Measurements from ENCODE around the gene HINT1.
"Not testable (repeated sequence)": the region's sequence is repeated elsewhere in the genome, so short reads cannot be mapped to it uniquely, and the experiment has no call there.

The HINT1 gene

DNA sequence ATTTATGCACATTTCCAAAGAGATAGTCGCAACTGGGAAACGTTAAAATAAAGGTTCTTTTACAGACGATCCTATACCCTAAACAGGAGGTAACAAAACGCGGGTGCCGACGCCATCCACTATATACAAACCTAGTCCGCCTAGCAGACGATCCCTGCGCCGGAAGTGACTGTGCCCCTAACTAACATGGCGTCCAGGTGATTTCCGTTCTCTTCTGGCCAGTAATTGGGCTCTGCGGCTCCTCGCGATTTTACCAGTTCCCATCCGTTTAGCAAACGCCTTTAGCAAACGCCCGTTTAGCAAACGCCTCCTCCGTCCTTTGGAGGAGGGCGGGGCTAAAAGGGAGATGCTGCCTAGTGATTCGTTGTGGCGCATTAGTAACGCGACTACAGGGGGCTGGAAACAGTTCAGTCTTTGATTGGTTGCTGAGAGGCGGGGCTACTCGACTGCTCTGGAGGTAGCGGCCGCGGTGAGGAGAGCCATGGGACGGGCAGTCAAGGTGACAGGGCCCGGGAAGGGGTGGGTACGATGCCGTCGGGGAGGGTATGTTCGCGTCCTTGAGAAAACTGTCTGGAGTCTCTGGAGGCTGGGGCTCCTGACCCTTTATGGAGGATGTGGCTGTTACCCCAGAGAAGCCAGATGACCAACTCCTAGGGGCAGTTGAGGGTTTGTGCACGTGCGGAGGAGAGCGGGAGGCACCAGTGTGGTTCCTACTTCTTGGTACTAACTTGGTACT is 5.7 kb upstream of the HINT1 start, which contains the start of gene LYRM7:
Gene LYRM7 (plus strand): TSS at position 405 of the 736 bp plus-strand sequence. CDS start 77 bp downstream, at position 482.
- DNase-seq (ENCODE audit: low spot score) = peak; percentile 99

DNA sequence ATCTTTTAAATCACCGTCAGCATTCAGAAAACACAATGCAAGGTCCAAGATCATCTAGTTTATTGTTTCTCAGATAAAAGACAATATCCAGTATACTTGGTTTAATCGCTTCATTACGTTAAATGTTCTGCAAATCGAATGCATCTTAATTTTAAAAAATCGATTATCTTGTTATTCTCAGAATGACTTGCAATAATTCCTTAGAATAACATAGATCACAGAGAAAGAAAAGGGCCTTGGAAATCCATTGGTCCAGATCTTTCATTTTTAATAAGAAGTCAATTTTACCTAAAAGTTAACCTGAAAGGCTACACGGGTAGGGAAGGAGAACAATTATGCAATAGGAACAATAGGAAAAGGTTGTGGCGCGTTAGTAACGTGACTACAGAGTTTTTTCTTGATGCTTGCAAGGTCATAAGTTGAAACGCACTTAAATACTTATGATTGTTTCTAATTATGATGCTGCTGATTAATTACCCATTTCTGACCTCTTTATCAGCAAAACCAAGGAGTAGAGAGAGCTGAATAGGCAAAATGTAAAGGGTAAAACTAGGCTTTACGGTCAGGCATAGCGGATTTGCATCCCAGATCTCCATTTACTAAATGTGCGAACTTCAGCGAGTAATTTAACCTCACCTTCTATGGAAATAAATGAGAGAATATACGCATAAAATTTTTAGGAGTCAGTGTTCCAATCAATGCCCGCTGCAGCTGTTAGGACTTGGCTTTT is 4.9 kb upstream of the HINT1 start:
- no peak for DNase-seq (ENCODE audit: low spot score)

DNA sequence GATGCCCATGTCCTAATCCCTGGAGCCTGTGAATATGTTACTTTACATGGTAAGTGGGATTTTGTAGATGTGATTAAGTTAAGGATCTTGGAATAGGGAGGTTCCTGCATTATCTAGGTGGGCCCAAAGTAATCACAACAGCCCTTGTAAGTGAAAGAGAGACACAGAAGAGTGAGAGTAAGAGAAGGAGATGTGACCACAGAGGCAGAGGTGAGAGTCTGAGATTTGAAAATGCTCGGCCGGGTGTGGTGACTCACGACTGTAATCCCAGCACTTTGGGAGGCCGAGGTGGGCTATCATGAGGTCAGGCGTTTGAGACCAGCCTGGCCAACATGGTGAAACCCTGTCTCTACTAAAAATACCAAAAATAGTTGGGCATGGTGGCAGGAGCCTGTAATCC is 2.6 kb upstream of the HINT1 start:
- DNase-seq (ENCODE audit: low spot score) = no peak

DNA sequence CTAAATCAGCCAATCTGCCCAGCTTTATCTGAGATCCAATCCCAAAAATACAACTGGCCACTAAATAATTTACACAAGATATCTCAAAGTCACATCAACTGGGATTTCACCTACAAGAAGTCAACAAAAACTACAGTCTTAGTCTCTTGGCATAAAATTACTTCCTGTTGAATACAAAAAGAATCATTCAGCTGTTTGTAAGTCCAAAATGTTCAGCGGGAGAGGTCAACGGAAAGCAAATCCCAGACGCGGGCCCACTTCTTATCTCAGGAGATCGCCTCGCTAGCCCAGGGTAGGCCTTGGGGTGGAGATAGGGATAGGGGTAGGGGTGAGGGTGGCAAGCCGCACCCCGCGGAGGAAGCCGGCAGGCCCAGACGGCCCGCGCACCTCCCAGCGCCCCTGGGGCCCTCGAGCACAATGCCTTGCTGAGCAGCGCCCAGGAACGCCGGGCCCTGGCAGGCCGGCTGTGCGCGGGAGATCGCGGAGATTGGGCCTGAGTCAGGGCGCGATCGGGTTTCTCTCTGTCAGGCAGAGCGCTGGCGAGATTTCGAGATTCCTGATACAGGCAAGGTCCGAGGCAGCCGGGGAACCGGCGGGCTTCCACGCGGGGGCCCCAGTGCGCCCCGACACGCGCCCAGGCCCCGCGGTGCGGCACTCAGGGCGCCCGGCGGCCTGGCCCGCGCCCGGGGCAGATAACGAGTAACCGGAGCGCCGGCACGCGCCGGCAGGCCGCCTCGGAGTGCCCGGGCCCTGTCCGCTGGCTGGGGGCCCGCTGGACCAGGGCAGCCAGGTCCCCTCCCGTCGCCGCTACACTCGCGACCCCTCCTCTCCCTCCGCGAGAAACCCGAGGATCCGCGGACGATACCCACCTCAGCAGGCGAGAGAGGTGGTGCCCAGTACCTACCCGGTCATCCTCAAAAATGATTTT is 601 bp downstream of the HINT1 start:
- DNase-seq (ENCODE audit: low spot score) = peak; percentile 71

DNA sequence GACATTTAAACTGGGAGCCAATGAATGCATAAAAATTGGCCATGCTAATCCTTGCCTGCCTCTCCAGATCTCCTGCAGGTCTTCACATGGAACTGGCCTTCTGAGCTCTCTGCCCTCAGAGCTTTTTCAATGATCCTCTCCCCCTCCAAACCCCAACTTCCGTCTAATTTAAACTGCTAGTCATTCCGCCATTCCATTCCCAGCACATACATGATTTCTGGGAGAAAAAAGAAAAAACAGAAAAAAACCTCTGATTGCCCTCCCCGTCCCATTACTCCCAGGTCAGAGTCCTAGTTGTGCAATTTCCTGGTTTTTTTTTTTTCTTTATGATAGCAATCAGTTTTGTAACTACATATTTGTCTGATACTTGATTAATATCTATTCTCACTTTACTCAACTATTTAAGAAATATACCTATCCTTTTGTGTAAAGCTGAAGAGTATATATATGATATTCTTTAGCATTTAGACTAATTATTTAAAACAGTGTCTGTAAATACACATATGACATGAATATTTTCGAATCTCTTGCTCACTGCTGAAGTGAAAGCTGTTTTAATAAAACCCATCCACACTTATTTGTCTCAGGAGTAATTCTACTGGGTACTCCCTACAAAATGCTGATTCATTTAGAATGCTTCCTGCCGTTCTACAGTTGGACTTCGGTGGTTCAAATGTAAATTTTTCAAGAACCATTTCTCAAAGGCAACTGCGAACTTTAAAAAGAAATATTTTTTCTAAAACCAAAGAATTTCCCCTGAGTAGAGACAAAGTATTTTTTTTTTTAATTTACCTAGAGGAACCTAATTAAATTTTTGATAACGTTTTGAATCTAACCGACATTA is 1.6 kb downstream of the HINT1 start:
- peak; percentile 58 for DNase-seq (ENCODE audit: low spot score)

DNA sequence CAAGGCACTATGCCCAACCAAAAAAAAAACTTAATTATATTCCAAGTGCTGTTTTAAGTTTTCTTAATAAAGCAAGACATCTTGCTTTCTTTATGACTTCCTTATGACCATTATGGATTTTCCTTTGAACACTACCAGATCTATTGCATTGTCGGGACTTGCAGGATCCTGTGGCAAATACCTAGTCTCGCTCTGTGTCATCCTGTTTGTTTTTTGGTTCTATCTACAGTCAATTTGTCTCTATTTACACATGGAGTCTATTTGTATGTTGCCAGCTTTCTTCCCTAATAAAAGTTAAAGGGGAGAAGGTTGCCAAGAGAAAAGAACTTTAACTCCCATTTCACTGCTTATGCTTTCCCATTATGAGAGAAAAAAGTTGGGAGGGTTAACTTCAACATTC is 4.9 kb downstream of the HINT1 start:
- DNase-seq (ENCODE audit: low spot score) = no peak

DNA sequence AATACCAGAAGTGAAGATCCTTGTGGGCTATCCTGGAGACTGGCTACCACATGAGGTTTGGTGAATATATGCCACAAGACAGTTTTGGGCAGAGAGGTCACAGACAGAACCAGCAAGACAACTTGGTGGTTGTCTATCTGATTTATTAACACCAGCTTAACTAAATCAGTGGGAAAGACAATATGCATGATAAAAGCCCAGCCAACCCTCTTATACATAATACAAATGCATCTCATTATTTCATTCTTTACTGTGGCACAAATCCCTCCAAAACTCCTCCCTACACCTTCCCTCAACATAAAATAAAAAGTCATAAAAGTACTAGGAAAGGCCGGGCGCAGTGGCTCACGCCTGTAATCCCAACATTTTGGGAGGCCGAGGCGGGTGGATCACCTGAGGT is 8.1 kb downstream of the HINT1 start:
- DNase-seq (ENCODE audit: low spot score) = no peak

DNA sequence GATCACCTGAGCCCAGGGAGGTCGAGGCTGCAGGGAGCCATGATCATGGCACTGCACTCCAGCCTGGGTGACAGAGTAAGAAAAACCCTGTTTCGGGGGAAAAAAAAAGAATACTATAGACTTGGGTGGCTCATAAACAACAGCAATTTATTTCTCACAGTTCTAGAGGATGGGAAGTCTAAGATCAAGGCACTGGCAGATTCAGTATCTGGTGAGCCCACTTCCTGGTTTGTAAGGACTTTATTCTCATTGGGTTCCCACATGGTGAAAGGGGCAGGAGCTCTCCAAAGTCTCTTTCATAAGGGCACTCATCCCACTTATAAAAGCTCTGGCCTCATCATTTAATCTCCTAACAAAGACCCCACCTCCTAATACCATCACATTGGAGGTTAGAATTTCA is 8.7 kb downstream of the HINT1 start:
- no peak for DNase-seq (ENCODE audit: low spot score)

DNA sequence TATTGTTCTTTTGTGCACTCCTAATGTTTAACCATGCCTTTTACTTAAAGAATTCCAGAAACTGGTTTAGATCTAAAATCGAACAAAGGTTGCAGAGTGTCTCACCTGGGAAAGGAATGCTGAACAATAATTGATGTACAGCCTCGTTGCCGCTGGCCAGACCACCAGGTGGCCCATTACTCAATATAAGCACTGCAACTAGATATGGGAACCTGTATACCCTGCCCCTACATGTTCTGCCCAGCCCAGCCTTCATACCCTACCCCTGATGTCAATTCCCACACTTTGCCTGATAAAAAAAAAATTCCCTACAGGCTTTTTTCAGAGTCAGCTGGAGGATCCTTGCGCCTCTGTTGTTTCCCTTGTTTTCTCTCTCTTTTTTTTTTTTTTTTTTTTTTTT is 13.8 kb downstream of the HINT1 start:
- DNase-seq (ENCODE audit: low spot score) = no peak

DNA sequence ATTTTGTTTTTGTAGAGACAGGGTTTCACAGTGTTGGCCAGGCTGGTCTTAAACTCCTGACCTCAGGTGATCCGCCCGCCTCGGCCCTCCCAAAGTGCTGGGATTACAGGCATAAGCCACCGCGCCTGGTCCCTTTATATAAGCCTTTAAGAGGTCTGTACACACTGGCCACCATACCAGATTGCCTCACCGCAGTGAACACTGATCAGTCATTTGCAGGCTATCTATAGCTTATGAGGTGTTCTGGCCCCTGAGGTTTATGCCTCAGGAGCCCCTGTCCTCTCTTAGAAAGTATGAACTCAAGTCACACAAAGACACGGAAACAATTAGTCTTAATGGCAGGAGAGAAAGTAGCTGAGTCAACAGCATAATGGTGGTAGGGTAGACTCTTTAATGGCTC is 14.6 kb downstream of the HINT1 start:
- no peak for DNase-seq (ENCODE audit: low spot score)

DNA sequence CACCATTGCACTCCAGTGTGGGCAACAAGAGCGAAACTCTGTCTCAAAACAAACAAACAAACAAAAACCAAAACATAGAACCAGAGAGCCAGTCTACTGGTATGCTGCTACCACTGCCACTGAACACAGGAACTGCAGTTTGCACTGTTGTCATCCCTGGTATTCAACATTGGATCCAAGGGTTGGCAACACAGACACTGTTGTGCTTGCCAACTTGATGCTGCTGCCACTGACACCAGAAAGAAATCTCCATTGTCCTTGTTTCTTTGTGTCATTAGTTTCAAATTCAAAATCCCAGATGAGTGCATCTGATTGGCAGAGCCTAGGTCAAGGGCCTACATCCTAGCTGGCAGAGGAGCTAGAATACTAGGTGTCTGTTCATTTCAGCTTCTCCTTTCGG is 16.2 kb downstream of the HINT1 start:
- DNase-seq (ENCODE audit: low spot score) = no peak

DNA sequence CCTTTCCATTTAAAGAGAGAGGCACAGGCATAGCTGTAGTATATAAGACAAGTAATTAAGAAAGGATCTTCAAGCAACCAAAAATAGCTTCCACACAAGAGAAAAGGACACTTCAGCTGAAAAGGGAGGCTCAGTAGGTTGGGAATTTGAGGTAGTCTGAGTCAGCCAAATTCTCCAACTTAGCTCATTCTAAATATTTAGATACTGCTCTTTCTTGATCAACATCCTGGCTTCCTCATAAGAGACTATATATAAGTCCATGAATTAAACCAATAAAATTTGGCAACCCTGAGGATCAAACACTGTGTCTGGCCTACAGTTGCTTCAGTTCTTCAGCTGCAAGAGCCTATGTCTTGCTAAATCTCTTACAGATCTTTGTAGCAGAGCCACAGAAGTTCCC is 17.8 kb downstream of the HINT1 start:
- DNase-seq (ENCODE audit: low spot score) = no peak

DNA sequence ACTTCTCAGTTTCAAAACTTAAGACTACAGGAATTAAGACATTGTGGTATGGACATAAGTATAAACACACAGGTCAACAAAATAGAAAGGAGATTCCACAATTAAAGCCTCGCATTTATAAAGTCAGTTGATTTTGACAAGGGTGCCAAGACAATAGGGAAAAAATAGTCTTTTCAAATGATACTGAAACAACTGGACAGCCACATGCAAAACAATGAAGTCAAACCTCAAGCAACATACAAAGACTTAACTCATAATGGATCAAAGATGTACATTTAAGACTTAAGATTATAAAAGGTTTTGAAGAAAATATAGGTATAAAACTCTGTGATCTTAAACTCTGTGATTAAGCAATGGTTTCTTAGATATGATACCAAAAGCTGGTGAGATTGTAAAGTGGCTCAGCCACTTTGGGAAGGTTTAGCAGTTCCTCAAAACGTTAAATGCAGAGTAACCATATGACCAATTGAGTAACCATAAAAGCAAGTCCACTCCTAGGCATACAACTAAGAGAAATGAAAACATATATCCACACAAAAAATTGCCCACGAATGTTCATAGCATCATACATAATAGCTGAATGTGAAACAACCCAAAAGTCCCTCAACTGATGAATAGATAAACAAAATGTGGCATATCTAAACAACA is 22.0 kb downstream of the HINT1 start:
- DNase-seq (ENCODE audit: low spot score) = no peak

DNA sequence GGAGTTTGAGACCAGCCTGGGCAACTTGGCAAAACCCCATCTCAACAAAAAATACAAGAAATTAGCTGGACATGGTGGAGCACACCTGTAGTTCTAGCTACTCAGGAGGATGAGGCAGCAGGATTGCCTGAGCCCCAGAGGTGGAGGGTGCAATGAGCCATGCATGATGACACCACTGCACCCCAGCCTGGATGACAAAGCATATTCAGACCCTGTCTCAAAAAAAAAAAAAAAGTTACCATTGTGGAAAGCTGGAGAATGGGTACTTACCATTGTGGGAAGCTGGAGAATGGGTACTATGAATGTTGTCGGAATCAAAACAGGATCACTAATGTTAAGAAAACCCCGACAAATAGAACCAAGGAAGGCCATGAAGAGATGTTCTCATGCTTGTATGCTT is 25.7 kb downstream of the HINT1 start:
- DNase-seq (ENCODE audit: low spot score) = no peak

DNA sequence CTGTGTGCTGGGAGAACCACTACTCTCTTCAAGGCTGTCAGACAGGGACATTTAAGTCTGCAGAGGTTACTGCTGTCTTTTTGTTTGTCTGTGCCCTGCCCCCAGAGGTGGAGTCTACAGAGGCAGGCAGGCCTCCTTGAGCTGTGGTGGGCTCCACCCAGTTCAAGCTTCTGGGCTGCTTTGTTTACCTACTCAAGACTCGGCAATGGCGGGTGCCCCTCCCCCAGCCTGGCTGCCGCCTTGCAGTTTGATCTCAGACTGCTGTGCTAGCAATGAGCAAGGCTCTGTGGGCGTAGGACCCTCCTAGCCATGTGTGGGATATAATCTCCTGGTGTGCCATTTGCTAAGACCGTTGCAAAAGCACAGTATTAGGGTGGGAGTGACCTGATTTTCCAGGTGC is 26.6 kb downstream of the HINT1 start:
- DNase-seq (ENCODE audit: low spot score) = not testable (repeated sequence)

DNA sequence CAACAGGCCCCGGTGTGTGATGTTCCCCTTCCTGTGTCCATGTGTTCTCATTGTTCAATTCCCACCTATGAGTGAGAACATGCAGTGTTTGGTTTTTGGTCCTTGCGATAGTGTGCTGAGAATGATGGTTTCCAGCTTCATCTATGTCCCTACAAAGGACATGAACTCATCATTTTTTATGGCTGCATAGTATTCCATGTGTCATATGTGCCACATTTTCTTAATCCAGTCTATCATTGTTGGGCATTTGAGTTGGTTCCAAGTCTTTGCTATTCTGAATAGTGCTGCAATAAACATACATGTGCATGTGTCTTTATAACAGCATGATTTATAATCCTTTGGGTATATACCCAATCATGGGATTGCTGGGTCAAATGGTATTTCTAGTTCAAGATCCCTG is 32.0 kb downstream of the HINT1 start:
- DNase-seq (ENCODE audit: low spot score) = not testable (repeated sequence)

DNA sequence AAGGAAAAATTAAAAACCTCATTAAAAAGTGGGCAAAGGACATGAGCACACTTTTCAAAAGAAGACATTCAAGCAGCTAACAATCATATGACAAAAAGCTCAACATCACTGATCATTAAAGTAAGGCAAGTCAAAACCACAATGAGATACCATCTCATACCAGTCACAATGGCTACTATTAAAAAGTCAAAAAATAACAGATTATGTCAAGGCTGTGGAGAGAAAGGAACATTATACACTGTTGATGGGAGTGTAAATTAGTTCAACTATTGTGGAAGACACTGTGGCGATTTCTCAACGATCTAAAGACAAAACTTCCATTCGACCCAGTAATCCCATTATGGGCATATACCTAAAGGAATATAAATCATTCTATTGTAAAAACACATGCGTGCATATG is 35.8 kb downstream of the HINT1 start:
- DNase-seq (ENCODE audit: low spot score) = no peak

DNA sequence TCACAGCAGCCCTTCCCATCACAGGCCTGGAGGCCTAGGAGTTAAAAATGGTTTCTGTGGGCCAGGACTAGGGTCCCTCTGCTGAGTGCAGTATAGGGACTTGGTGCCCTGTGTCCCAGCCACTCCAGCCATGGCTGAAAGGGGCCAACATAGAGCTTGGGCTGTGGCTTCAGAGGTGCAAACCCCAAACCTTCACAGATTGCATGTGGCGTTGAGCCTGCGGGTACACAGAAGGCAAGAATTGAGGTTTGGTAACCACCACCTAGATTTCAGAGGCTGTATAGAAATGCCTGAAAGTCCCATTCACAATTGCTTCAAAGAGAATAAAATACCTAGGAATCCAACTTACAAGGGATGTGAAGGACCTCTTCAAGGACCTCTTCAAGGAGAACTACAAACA is 37.8 kb downstream of the HINT1 start:
- not testable (repeated sequence) for DNase-seq (ENCODE audit: low spot score)

DNA sequence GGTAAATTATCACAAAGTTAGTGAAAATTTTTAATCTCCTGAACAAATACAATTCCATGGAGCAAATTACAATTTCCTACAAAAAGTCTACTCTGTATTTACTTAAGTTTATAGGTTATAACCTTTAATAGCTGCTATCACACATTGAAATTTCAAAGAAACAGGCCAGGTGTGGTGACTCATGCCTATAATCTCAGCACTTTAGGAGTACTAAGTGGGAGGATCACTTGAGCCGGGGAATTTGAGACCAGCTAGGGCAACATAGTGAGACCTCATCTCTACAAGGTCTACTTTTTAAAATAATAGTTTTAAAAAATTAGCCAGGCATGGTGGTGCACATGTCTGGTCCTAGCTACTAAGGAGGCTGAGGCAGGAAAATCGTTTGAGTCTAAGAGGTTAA is 50.3 kb downstream of the HINT1 start:
- no peak for DNase-seq (ENCODE audit: low spot score)

DNA sequence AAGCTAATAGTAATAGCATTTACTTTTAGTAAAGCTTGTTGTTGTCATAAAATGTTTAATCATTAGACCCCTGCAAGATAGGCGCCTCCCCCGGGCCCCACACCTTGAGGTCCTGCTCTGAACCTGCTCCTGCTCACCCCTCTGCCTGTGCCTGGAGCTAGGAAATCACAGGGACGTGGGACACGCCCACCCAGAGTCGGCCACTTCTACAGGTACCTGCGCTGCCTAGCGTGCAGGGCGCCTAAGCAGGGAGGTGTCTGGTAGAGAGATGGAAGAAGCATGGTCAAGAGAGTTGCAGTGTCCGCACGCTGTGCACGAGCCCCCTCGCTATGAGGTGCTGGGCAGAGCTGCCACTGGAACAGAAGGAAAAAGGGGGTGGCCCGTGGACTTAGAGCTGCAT is 52.6 kb downstream of the HINT1 start:
- DNase-seq (ENCODE audit: low spot score) = no peak

DNA sequence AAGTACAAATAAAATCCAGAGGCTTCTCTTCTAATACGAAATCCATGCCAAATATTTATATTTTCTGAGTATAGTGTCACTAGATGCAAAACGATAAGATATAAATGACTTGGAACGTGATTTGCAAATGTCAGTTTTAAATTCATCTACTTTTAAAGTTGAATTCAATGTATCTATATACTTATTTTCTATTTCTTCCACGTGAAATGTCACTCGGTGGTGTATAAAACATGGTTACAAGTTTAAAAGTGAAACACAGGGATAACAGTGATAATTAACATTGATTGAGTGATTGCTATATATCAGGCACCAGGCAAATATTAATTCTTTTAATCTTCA is 54.8 kb downstream of the HINT1 start:
- no peak for DNase-seq (ENCODE audit: low spot score)
